Caco-2 (cell line): ENCODE results near the gene MED12L. TPM values are rescaled to one million over a fixed set of nuclear protein-coding genes. Genes with fewer than 3 reads are reported as not detected.

Experiments
- BruUV-seq: library from RNA; stranded (reverse); fragments of 400-500 nt; replicated peaks from 2 replicates; lab custom pipeline; 2021; lab: Mats Ljungman, UMichigan
- CTCF ChIA-PET: fragments of 300-600 bp; sonication (Branson Sonifier 250); formaldehyde crosslinking; loops from one replicate; lab custom pipeline; 2022; ENCODE audit warnings: antibody characterized with exemption; lab: Charles Lee
- POLR2A ChIA-PET: fragments of 300-600 bp; sonication (Branson Sonifier 250); formaldehyde crosslinking; loops from one replicate; lab custom pipeline; 2022; ENCODE audit warnings: antibody characterized with exemption; lab: Charles Lee
- DNase-seq, 2 experiments: peaks; one replicate each; pipeline versions ENCODE4 v3.0.0 to v3.0.0-alpha.2; 2020 to 2022
- H3K27me3 ChIP-seq: replicated peaks from 2 replicates; pipeline ENCODE4 v1.6.0; 2011; ENCODE audit warnings: low read length; ENCODE audit not compliant: control insufficient read depth, insufficient read depth
- H3K36me3 ChIP-seq: 2 replicates; pipeline ENCODE4 v1.5.1; 2011; ENCODE audit warnings: low read length; ENCODE audit not compliant: control insufficient read depth, insufficient read depth
- H3K4me1 ChIP-seq: fragments of 250-450 bp; sonication (Bioruptor Pico); 2 replicates; pipeline ENCODE4 v1.5.1; 2020; ENCODE audit warnings: mild to moderate bottlenecking
- H3K4me3 ChIP-seq: 2 replicates; pipeline ENCODE4 v1.5.1; 2011; ENCODE audit warnings: low read depth, mild to moderate bottlenecking, control low read depth, low read length
- H3K9me3 ChIP-seq: fragments of 250-450 bp; sonication (Bioruptor Pico); 2 replicates; pipeline ENCODE4 v1.5.1; 2020; ENCODE audit warnings: mild to moderate bottlenecking, moderate library complexity
- H3K27ac Mint-ChIP-seq: one replicate; pipeline ENCODE4 v1.8.0; 2022; ENCODE audit warnings: mixed read lengths; ENCODE audit not compliant: unreplicated experiment
- H3K27me3 Mint-ChIP-seq: one replicate; pipeline ENCODE4 v1.8.0; 2022; ENCODE audit warnings: mixed read lengths; ENCODE audit not compliant: insufficient read depth, unreplicated experiment
- H3K36me3 Mint-ChIP-seq: one replicate; pipeline ENCODE4 v1.8.0; 2022; ENCODE audit warnings: mild to moderate bottlenecking, mixed read lengths; ENCODE audit not compliant: insufficient read depth, unreplicated experiment
- H3K4me1 Mint-ChIP-seq: one replicate; pipeline ENCODE4 v1.8.0; 2022; ENCODE audit warnings: low read depth, mixed read lengths; ENCODE audit not compliant: unreplicated experiment
- H3K4me3 Mint-ChIP-seq: one replicate; pipeline ENCODE4 v1.8.0; 2022; ENCODE audit warnings: mild to moderate bottlenecking, moderate library complexity, mixed read lengths; ENCODE audit not compliant: unreplicated experiment
- H3K9me3 Mint-ChIP-seq: one replicate; pipeline ENCODE4 v1.8.0; 2022; ENCODE audit warnings: mixed read lengths; ENCODE audit not compliant: unreplicated experiment
- CTCF ChIP-seq, 2 experiments: fragments of 200-600 bp in 1 of 2; IDR thresholded peaks; 1 replicate in 1 of 2; 2 replicates in 1 of 2; pipeline versions ENCODE4 v1.5.1 to v1.8.0; 2011 to 2022; ENCODE audit warnings: antibody characterized with exemption in 1 of 2, control low read depth in 1 of 2, inconsistent platforms in 1 of 2, low read depth in 1 of 2, low read length in 1 of 2, mild to moderate bottlenecking in 1 of 2, moderate library complexity in 1 of 2; ENCODE audit not compliant: insufficient read depth in 1 of 2, severe bottlenecking in 1 of 2, unreplicated experiment in 1 of 2
- intact Hi-C: fragments of 100-400 bp; cut with micrococcal nuclease; formaldehyde crosslinking; loops from one replicate; pipeline ENCODE4 v1.10.0; 2022; ENCODE audit not compliant: unreplicated experiment
- total RNA-seq: library from RNA; stranded (reverse); gene quantifications from 2 replicates; pipeline ENCODE4 v1.2.3, GENCODE V29; 2022

MED12L gene
- total RNA-seq, 1 experiment from 2014 or later: 21.5 TPM

DNA sequence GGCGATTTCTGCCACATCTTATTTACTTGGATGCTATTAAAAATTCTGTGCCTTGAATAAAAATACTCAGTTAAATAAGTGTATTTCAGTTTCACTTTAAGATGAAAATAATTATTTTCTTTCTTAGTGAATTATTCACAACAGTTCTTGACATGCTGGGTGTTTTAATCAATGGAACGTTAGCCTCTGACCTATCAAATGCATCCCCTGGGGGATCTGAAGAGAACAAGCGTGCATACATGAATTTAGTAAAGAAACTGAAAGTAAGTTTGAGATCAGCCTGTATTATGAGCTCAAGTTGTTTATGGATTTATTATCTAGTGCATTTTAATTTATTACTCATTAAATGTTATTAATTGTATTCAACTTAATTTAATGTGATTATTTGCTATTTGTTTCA, 298.5 kb downstream of the MED12L start:
- POLR2A ChIA-PET: no interaction called here
- peaks cover 6% of the 10 kb centered on the region for H3K4me1 Mint-ChIP-seq
- CTCF ChIA-PET: no interaction called here

GRCh38 chr3:151384741-151385174, 299.3 kb downstream of the MED12L start, which contains the start of gene P2RY12:
P2RY12 (minus strand) TSS chr3:151384753; CDS start chr3:151338845, 45,908 bp downstream.
- no peak within 1 kb of the TSS for H3K4me3 Mint-ChIP-seq
- no peak for TF ChIP-seq CTCF (IDR thresholded peaks at IDR 0.05; ENCODE audit: insufficient read depth in 1 of 2, low read depth in 1 of 2, low read length in 1 of 2, severe bottlenecking in 1 of 2, unreplicated experiment in 1 of 2)
- CTCF ChIA-PET: no interaction called here
- Histone ChIP-seq H3K36me3 (no peaks in the 10 kb centered on the region), H3K4me3 (no peak within 1 kb of the TSS), H3K9me3 (no peaks in the 10 kb centered on the region), H3K4me1 (no peaks in the 10 kb centered on the region), H3K27me3 (no peaks in the 10 kb centered on the region)
- peaks cover 16% of the 10 kb centered on the region for H3K36me3 Mint-ChIP-seq
- no peaks in the 10 kb centered on the region for H3K9me3 Mint-ChIP-seq
- BruUV-seq: no TSS peak
- H3K27me3 Mint-ChIP-seq: no peaks in the 10 kb centered on the region
- POLR2A ChIA-PET: no interaction called here
- intact Hi-C loops: no loop called here
- no peak for DNase-seq
- H3K4me1 Mint-ChIP-seq: peaks cover 6% of the 10 kb centered on the region
- H3K27ac Mint-ChIP-seq: no peak within 1 kb of the TSS

More for the DNA sequence above, 298.5 kb downstream of the MED12L start:
- Histone ChIP-seq H3K4me1 (no peaks in the 10 kb centered on the region), H3K4me3 (no peak overlapping the region), H3K27me3 (no peaks in the 10 kb centered on the region), H3K36me3 (no peaks in the 10 kb centered on the region), H3K9me3 (no peaks in the 10 kb centered on the region)
- Mint-ChIP-seq H3K9me3 (no peaks in the 10 kb centered on the region), H3K36me3 (peaks cover 12% of the 10 kb centered on the region), H3K27ac (no peak overlapping the region), H3K27me3 (no peaks in the 10 kb centered on the region), H3K4me3 (no peak overlapping the region)
- BruUV-seq: no TSS peak
- no peak for DNase-seq
- intact Hi-C loops: no loop called here
- TF ChIP-seq CTCF (IDR thresholded peaks at IDR 0.05; ENCODE audit: insufficient read depth in 1 of 2, low read depth in 1 of 2, low read length in 1 of 2, severe bottlenecking in 1 of 2, unreplicated experiment in 1 of 2): no peak

- DNase-seq: no peak
- Histone ChIP-seq H3K4me3 (no peak overlapping the region), H3K27me3 (no peaks in the 10 kb centered on the region), H3K36me3 (no peaks in the 10 kb centered on the region), H3K4me1 (no peaks in the 10 kb centered on the region), H3K9me3 (no peaks in the 10 kb centered on the region)
- peaks cover 16% of the 10 kb centered on the region for H3K36me3 Mint-ChIP-seq
- H3K27me3 Mint-ChIP-seq: no peaks in the 10 kb centered on the region
- intact Hi-C loops: no loop called here
- POLR2A ChIA-PET: no interaction called here
- no peaks in the 10 kb centered on the region for H3K9me3 Mint-ChIP-seq
- H3K4me3 Mint-ChIP-seq: no peak overlapping the region
- BruUV-seq: no TSS peak
- H3K4me1 Mint-ChIP-seq: peaks cover 6% of the 10 kb centered on the region
- CTCF ChIA-PET: no interaction called here
- no peak overlapping the region for H3K27ac Mint-ChIP-seq
- no peak for TF ChIP-seq CTCF (IDR thresholded peaks at IDR 0.05; ENCODE audit: insufficient read depth in 1 of 2, low read depth in 1 of 2, low read length in 1 of 2, severe bottlenecking in 1 of 2, unreplicated experiment in 1 of 2)
These were observed 300.6 kb downstream of the MED12L start for GRCh38 chr3:151386056-151386455.
